H9 (cell line): ENCODE results near the gene INSYN2B. TPM values are rescaled to one million over a fixed set of nuclear protein-coding genes. Genes with fewer than 3 reads are reported as not detected.

Experiments used
- DNase-seq: peaks from one replicate; pipeline ENCODE4 v3.0.0-alpha.2; 2017
- H2AFZ ChIP-seq: one replicate; pipeline ENCODE4 v1.6.1; 2013; ENCODE audit warnings: mild to moderate bottlenecking, low read length, control low read depth, moderate library complexity
- H2AK5ac ChIP-seq: 2 replicates; pipeline ENCODE4 v1.6.1; 2013; ENCODE audit warnings: low read length, control low read depth, mixed read lengths; ENCODE audit not compliant: insufficient read length
- H2BK120ac ChIP-seq: one replicate; pipeline ENCODE4 v1.6.1; 2013; ENCODE audit warnings: low read depth, mild to moderate bottlenecking, low read length, control low read depth, inconsistent platforms; ENCODE audit not compliant: poor library complexity, severe bottlenecking
- H2BK12ac ChIP-seq: 2 replicates; pipeline ENCODE4 v1.6.1; 2013; ENCODE audit warnings: low read length, control low read depth, mixed read lengths, low read depth; ENCODE audit not compliant: insufficient read length
- H2BK15ac ChIP-seq: 2 replicates; pipeline ENCODE4 v1.6.1; 2013; ENCODE audit warnings: low read depth, low read length, control low read depth
- H2BK20ac ChIP-seq: one replicate; pipeline ENCODE4 v1.6.1; 2013; ENCODE audit warnings: low read depth, mild to moderate bottlenecking, low read length, control low read depth, inconsistent platforms; ENCODE audit not compliant: poor library complexity, severe bottlenecking
- H2BK5ac ChIP-seq: 2 replicates; pipeline ENCODE4 v1.6.1; 2013; ENCODE audit warnings: low read length, control low read depth, mixed read lengths; ENCODE audit not compliant: insufficient read length
- H3K14ac ChIP-seq: 2 replicates; pipeline ENCODE4 v1.6.1; 2013; ENCODE audit warnings: low read length, control low read depth; ENCODE audit not compliant: insufficient read depth
- H3K18ac ChIP-seq: 2 replicates; pipeline ENCODE4 v1.6.1; 2013; ENCODE audit warnings: low read depth, mild to moderate bottlenecking, mixed read lengths, low read length, control low read depth; ENCODE audit not compliant: insufficient read length
- H3K23ac ChIP-seq: 2 replicates; pipeline ENCODE4 v1.6.1; 2013; ENCODE audit warnings: low read length, control low read depth, mixed read lengths, low read depth; ENCODE audit not compliant: insufficient read length
- H3K23me2 ChIP-seq: 2 replicates; pipeline ENCODE4 v1.6.1; 2013; ENCODE audit warnings: low read depth, mild to moderate bottlenecking, mixed read lengths, low read length, control low read depth; ENCODE audit not compliant: insufficient read length, poor library complexity, severe bottlenecking
- H3K27ac ChIP-seq: 2 replicates; pipeline ENCODE4 v1.5.1; 2013; ENCODE audit warnings: low read length, control low read depth, mixed read lengths, low read depth; ENCODE audit not compliant: insufficient read length
- H3K27me3 ChIP-seq: 2 replicates; pipeline ENCODE4 v1.6.1; 2013; ENCODE audit warnings: low read length, control low read depth, inconsistent platforms; ENCODE audit not compliant: insufficient read depth
- H3K4ac ChIP-seq: 2 replicates; pipeline ENCODE4 v1.6.1; 2013; ENCODE audit warnings: low read depth, mild to moderate bottlenecking, control low read depth, inconsistent platforms, low read length, moderate library complexity
- H3K4me1 ChIP-seq: 2 replicates; pipeline ENCODE4 v1.6.1; 2013; ENCODE audit warnings: low read length, control low read depth, inconsistent platforms; ENCODE audit not compliant: insufficient read depth
- H3K4me2 ChIP-seq: 2 replicates; pipeline ENCODE4 v1.6.1; 2013; ENCODE audit warnings: low read length, control low read depth, mixed read lengths; ENCODE audit not compliant: insufficient read length, insufficient read depth
- H3K56ac ChIP-seq: 2 replicates; pipeline ENCODE4 v1.6.1; 2013; ENCODE audit warnings: low read depth, mild to moderate bottlenecking, mixed read lengths, low read length, control low read depth; ENCODE audit not compliant: insufficient read length
- H3K79me1 ChIP-seq: 2 replicates; pipeline ENCODE4 v1.6.1; 2013; ENCODE audit warnings: low read depth, mild to moderate bottlenecking, moderate library complexity, low read length, control low read depth, inconsistent platforms; ENCODE audit not compliant: insufficient read depth, poor library complexity, severe bottlenecking
- H3K79me2 ChIP-seq: 2 replicates; pipeline ENCODE4 v1.6.1; 2013; ENCODE audit warnings: low read length, control low read depth, inconsistent platforms; ENCODE audit not compliant: insufficient read depth
- H3K9ac ChIP-seq: 2 replicates; pipeline ENCODE4 v1.6.1; 2013; ENCODE audit warnings: low read length, control low read depth, mixed read lengths; ENCODE audit not compliant: insufficient read length; ENCODE audit errors: extremely low read depth
- H3K9me3 ChIP-seq: one replicate; pipeline ENCODE4 v1.6.1; 2013; ENCODE audit warnings: low read depth, low read length, inconsistent platforms; ENCODE audit not compliant: control insufficient read depth
- H3T11ph ChIP-seq: one replicate; pipeline ENCODE4 v1.6.1; 2013; ENCODE audit warnings: mild to moderate bottlenecking, low read length, control low read depth, inconsistent platforms
- H4K20me1 ChIP-seq: one replicate; pipeline ENCODE4 v1.6.1; 2013; ENCODE audit not compliant: control insufficient read depth, insufficient read length, insufficient read depth
- H4K5ac ChIP-seq: 2 replicates; pipeline ENCODE4 v1.6.1; 2013; ENCODE audit warnings: low read depth, mild to moderate bottlenecking, mixed read lengths, low read length, control low read depth; ENCODE audit not compliant: insufficient read length
- H4K8ac ChIP-seq: replicated peaks from 2 replicates; pipeline ENCODE4 v1.6.1; 2013; ENCODE audit warnings: low read length, control low read depth, mixed read lengths, low read depth; ENCODE audit not compliant: insufficient read length
- H4K91ac ChIP-seq: 2 replicates; pipeline ENCODE4 v1.6.1; 2013; ENCODE audit warnings: low read depth, mild to moderate bottlenecking, moderate library complexity, mixed read lengths, low read length, control low read depth; ENCODE audit not compliant: insufficient read length
- H3K27ac Mint-ChIP-seq, 3 experiments: 2 replicates in 2 of 3; 3 replicates in 1 of 3; pipeline ENCODE4 v1.8.0; 2020 to 2021; ENCODE audit warnings: mixed read lengths in 3 of 3, mild to moderate bottlenecking in 1 of 3, moderate library complexity in 1 of 3
- H3K27me3 Mint-ChIP-seq: 2 replicates; pipeline ENCODE4 v1.8.0; 2021; ENCODE audit warnings: low read depth, mild to moderate bottlenecking, moderate library complexity, mixed read lengths
- H3K36me3 Mint-ChIP-seq, 3 experiments: 2 replicates in 2 of 3; 3 replicates in 1 of 3; pipeline ENCODE4 v1.8.0; 2020 to 2021; ENCODE audit warnings: low read depth in 3 of 3, mixed read lengths in 3 of 3; ENCODE audit not compliant: insufficient read depth in 1 of 3
- H3K4me1 Mint-ChIP-seq, 2 experiments: 2 replicates each; pipeline ENCODE4 v1.8.0; 2020; ENCODE audit warnings: mixed read lengths in 2 of 2
- H3K4me3 Mint-ChIP-seq, 2 experiments: 2 replicates in 1 of 2; 3 replicates in 1 of 2; pipeline ENCODE4 v1.8.0; 2020 to 2021; ENCODE audit warnings: mild to moderate bottlenecking in 2 of 2, mixed read lengths in 2 of 2, moderate library complexity in 1 of 2
- H3K9me3 Mint-ChIP-seq, 2 experiments: 2 replicates in 1 of 2; 3 replicates in 1 of 2; pipeline ENCODE4 v1.8.0; 2020; ENCODE audit warnings: mild to moderate bottlenecking in 2 of 2, mixed read lengths in 2 of 2, moderate library complexity in 1 of 2
- WGBS: extraction: QIAGEN DNeasy Blood & Tissue Kit; methylation state at CpG from one replicate; pipeline ENCODE4 v1.1.7; 2013; ENCODE audit warnings: missing lambda C conversion rate, low lambda C conversion rate, mixed read lengths; ENCODE audit not compliant: insufficient read length; ENCODE audit errors: extremely low coverage; 5-methylcytosine and 5-hydroxymethylcytosine counted together
- microRNA-seq: library from miRNA; unstranded; fragments of <30 nt; microRNA quantifications from one replicate; pipeline ENCODE4, GENCODE V29; 2020; ENCODE audit warnings: borderline microRNAs expressed
- total RNA-seq: library from RNA; stranded (reverse); gene quantifications from 2 replicates; pipeline ENCODE4 v1.2.1, GENCODE V29; 2021
- TF ChIP-seq, protein P1 (sequence below): fragments of 200-600 bp; sonication (generic); conservative IDR thresholded peaks from 3 replicates; pipeline ENCODE4 v1.8.0; 2021; ENCODE audit warnings: antibody characterized with exemption, mild to moderate bottlenecking

INSYN2B gene
- total RNA-seq, 1 experiment from 2014 or later = not detected

DNA sequence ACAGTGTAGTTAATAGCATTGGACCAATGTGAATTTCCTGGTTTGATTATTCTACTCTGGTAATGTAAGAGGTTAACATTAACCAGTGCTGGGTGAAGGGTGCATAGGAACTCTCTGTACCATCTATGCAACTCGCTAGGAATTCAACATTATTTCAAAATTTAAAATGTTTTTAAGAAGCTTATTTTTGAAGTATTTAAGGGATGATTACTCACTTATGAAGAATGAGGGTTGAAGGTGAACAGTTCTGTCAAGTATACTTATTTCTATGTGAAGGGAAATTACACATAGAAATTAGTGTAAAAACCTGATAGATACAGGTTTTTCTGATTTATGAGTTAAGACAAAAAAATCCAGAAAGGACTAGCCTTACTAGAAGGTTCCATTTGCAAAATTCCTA, 165.8 kb downstream of the INSYN2B start:
- TF ChIP-seq, protein P1, sequence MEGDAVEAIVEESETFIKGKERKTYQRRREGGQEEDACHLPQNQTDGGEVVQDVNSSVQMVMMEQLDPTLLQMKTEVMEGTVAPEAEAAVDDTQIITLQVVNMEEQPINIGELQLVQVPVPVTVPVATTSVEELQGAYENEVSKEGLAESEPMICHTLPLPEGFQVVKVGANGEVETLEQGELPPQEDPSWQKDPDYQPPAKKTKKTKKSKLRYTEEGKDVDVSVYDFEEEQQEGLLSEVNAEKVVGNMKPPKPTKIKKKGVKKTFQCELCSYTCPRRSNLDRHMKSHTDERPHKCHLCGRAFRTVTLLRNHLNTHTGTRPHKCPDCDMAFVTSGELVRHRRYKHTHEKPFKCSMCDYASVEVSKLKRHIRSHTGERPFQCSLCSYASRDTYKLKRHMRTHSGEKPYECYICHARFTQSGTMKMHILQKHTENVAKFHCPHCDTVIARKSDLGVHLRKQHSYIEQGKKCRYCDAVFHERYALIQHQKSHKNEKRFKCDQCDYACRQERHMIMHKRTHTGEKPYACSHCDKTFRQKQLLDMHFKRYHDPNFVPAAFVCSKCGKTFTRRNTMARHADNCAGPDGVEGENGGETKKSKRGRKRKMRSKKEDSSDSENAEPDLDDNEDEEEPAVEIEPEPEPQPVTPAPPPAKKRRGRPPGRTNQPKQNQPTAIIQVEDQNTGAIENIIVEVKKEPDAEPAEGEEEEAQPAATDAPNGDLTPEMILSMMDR = no peak
- Histone ChIP-seq H2BK120ac (no peak overlapping the region), H2AK5ac (no peak overlapping the region), H3K79me2 (no peaks in the 10 kb centered on the region), H3K4ac (no peak overlapping the region), H4K8ac (no peak overlapping the region), H3K4me1 (peaks cover 7% of the 10 kb centered on the region; the same call in 1 of the 2 replicates), H2BK20ac (no peak overlapping the region), H3K27me3 (no peaks in the 10 kb centered on the region), H3K23ac (no peak overlapping the region), H3K56ac (no peak overlapping the region), H3K9ac (no peak overlapping the region), H4K91ac (no peak overlapping the region), H3K23me2 (no peaks in the 10 kb centered on the region), H2BK5ac (no peak overlapping the region), H3K4me2 (no peak overlapping the region), H2BK15ac (no peak overlapping the region), H3K79me1 (no peaks in the 10 kb centered on the region), H3K18ac (no peak overlapping the region), H3K9me3 (no peaks in the 10 kb centered on the region), H3K27ac (no peak overlapping the region), H2BK12ac (no peak overlapping the region), H2AFZ (no peak overlapping the region), H3K14ac (no peak overlapping the region), H4K20me1 (no peaks in the 10 kb centered on the region), H3T11ph (no peak overlapping the region), H4K5ac (no peak overlapping the region)
- Mint-ChIP-seq H3K36me3 (peaks cover 2 to 13% (median 3%) of the 10 kb centered on the region in 3 experiments; a peak in 6 of 7 replicates), H3K4me1 (peaks cover 32 to 36% of the 10 kb centered on the region in 2 experiments), H3K9me3 (peaks cover 5 to 10% of the 10 kb centered on the region in 2 experiments), H3K27ac (no peak overlapping the region), H3K27me3 (peaks cover 18% of the 10 kb centered on the region), H3K4me3 (no peak overlapping the region)
- DNase-seq = no peak
- WGBS = no CpG with 5 or more reads among the region's 1 CpG

Small RNA genes within 50 kb of the gene (microRNA-seq; reads per million reads assigned to microRNA genes)
- not detected for gene MIR378E

Other genes starting within 250 kb of the INSYN2B start
- gene FOXI1, start 125.4 kb upstream of the INSYN2B start, total RNA-seq = not detected in 2 replicates